Measurements from ENCODE around the gene RAB11FIP3. TPM values are rescaled to one million over a fixed set of nuclear protein-coding genes. Genes with fewer than 3 reads are reported as not detected.

The RAB11FIP3 gene
- total and polyA plus RNA-seq, 9 of the 15 experiments (the other 6 are each of a cell fraction or from before 2014, with no cell fraction given), result 0.46 to 13.1 (median 4.3) TPM

DNA sequence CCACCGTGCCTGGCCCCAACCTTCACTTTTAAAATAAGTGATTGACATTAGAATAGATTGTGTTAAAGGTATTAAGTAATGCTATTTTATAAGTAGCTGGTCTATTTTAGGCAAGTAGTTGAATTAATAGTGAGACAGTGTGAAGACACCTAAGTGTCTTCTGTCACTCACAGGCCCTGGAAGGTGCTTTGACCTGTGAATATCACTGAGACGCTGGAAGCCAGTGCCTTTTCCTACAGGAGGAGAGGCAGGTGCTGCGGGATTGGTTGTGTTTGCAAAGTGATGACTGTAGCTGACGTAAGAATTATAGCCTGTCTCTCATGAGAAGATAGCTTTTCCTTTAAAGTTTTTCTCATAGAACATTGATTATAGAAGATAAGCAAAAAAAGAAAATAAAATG is 45.0 kb downstream of the RAB11FIP3 start:
- no peaks in the 10 kb centered on the region for H3K9me1 ChIP-seq (ENCODE audit: control insufficient read depth, insufficient read depth, low read length)
- no peaks in the 10 kb centered on the region for H3K9me3 ChIP-seq (replicated peaks; ENCODE audit: control insufficient read depth, insufficient read depth, low read depth, low read length)
- H3K4me1 ChIP-seq (replicated peaks in 1 of 2; ENCODE audit: control insufficient read depth in 2 of 2, insufficient read depth in 2 of 2, low read length in 2 of 2), result peaks cover 2 to 37% of the 10 kb centered on the region in 2 experiments; a peak in 3 of 5 replicates
- no peak for FAIRE-seq
- H3K79me2 ChIP-seq (ENCODE audit: control insufficient read depth, insufficient read depth, low read length), result no peaks in the 10 kb centered on the region
- WGBS (ENCODE audit: insufficient coverage, low coverage, missing lambda C conversion rate), result 44% methylated on average over 4 of the region's 4 CpGs
- H3K4me3 ChIP-seq, result no peak overlapping the region
- no TSS peak for BruUV-seq (replicated peaks)
- no peaks in the 10 kb centered on the region for H3K36me3 ChIP-seq (ENCODE audit: control insufficient read depth, insufficient read depth, low read length)
- ChIA-PET CTCF (ENCODE audit: low intra/inter-chr PET ratio) (no interaction called here), POLR2A (interaction anchor here (1.2 kb wide), 1 partner anchor 14 kb away, joined by 3 read pairs; no protein-coding TSS in a partner anchor)
- in situ Hi-C loops (cut with MboI), result no loop called here
- no peaks in the 10 kb centered on the region for H3K27me3 ChIP-seq (ENCODE audit: control insufficient read depth in 2 of 2, insufficient read depth in 2 of 2, low read length in 2 of 2)
- no peak for DNase-seq (ENCODE audit: extremely low read depth in 1 of 4, low spot score in 3 of 4)
- no peak overlapping the region for H3K4me2 ChIP-seq (ENCODE audit: insufficient read depth, low read length)
- no peak overlapping the region for H3K9ac ChIP-seq (ENCODE audit: insufficient read depth in 1 of 2, low read depth in 2 of 2, low read length in 2 of 2)
- no peak overlapping the region for H2AFZ ChIP-seq (ENCODE audit: low read depth, low read length)
- intact Hi-C loops (cut with micrococcal nuclease), result no loop called here
- TF ChIP-seq, protein P1, sequence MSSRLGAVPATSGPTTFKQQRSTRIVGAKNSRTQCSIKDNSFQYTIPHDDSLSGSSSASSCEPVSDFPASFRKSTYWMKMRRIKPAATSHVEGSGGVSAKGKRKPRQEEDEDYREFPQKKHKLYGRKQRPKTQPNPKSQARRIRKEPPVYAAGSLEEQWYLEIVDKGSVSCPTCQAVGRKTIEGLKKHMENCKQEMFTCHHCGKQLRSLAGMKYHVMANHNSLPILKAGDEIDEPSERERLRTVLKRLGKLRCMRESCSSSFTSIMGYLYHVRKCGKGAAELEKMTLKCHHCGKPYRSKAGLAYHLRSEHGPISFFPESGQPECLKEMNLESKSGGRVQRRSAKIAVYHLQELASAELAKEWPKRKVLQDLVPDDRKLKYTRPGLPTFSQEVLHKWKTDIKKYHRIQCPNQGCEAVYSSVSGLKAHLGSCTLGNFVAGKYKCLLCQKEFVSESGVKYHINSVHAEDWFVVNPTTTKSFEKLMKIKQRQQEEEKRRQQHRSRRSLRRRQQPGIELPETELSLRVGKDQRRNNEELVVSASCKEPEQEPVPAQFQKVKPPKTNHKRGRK (tag; IDR thresholded peaks at IDR 0.05), result no peak
- no peak for TF ChIP-seq HIVEP1 (CRISPR knock-in tag; IDR thresholded peaks at IDR 0.05)
- no peak for TF ChIP-seq TCF7L2 (IDR thresholded peaks at IDR 0.05; ENCODE audit: low read depth, low read length)
- TF ChIP-seq ZNF311 (CRISPR knock-in tag; IDR thresholded peaks at IDR 0.05), result no peak
- no peak for TF ChIP-seq ZC3H8 (IDR thresholded peaks at IDR 0.05)
- TF ChIP-seq, protein P2, sequence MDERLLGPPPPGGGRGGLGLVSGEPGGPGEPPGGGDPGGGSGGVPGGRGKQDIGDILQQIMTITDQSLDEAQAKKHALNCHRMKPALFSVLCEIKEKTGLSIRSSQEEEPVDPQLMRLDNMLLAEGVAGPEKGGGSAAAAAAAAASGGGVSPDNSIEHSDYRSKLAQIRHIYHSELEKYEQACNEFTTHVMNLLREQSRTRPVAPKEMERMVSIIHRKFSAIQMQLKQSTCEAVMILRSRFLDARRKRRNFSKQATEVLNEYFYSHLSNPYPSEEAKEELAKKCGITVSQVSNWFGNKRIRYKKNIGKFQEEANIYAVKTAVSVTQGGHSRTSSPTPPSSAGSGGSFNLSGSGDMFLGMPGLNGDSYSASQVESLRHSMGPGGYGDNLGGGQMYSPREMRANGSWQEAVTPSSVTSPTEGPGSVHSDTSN (CRISPR knock-in tag; IDR thresholded peaks at IDR 0.05; ENCODE audit: low read depth), result no peak
- TF ChIP-seq, protein P2 (tag; conservative IDR thresholded peaks at IDR 0.05; ENCODE audit: low read depth), result no peak
- TF ChIP-seq NEUROD1 (IDR thresholded peaks at IDR 0.05; ENCODE audit: borderline replicate concordance, low read depth, low read length, partially characterized antibody), result no peak
- no peak for TF ChIP-seq OTX1 (CRISPR knock-in tag; IDR thresholded peaks at IDR 0.05)
- no peak for TF ChIP-seq KDM2B (CRISPR knock-in tag; IDR thresholded peaks at IDR 0.05)
- TF ChIP-seq ZNF23 (CRISPR knock-in tag; IDR thresholded peaks at IDR 0.05), result no peak
- TF ChIP-seq RNF2 (IDR thresholded peaks at IDR 0.05), result no peak
- no peak for TF ChIP-seq XRCC3 (IDR thresholded peaks at IDR 0.05)
- H3K27ac ChIP-seq (ENCODE audit: extremely low read depth, low read depth, low read length), result no peak overlapping the region
- peaks cover 16% of the 10 kb centered on the region; the same call in 1 of the 2 replicates for H4K20me1 ChIP-seq (replicated peaks; ENCODE audit: control insufficient read depth, insufficient read depth, low read length)
- ATAC-seq, result no peak

Data from K562 (cell line).